ENCODE measurements around the gene LRP1B.

- TF ChIP-seq CTCF (IDR thresholded peaks at IDR 0.05) (no peak), POLR2AphosphoS5 (IDR thresholded peaks at IDR 0.05; ENCODE audit: insufficient read depth in 1 of 2, low read depth in 1 of 2) (no peak)
Observed at GRCh38 chr2:140596447-140596846, 1534.4 kb downstream of the LRP1B start.

All from vagina (tissue), 2 donors.